PFSK-1 (cell line): ENCODE measurements around the gene IBTK.

Experiments used
- FOXP2 ChIP-seq: optimal IDR thresholded peaks from 2 replicates; pipeline ENCODE3; 2011; ENCODE audit warnings: borderline replicate concordance, control low read depth, inconsistent platforms; ENCODE audit not compliant: insufficient read depth; ENCODE audit errors: extremely low read length, extremely low read depth
- POLR2AphosphoS5 ChIP-seq: IDR thresholded peaks from 2 replicates; pipeline ENCODE4 v1.6.1; 2012; ENCODE audit warnings: low read depth, mild to moderate bottlenecking, control low read depth, low read length, moderate library complexity
- REST ChIP-seq, 2 experiments: IDR thresholded peaks; 2 replicates each; pipeline versions ENCODE4 v1.6.1 to v1.8.0; 2011 to 2012; ENCODE audit warnings: low read depth in 2 of 2, low read length in 2 of 2, control low read depth in 1 of 2, inconsistent platforms in 1 of 2, mild to moderate bottlenecking in 1 of 2, moderate library complexity in 1 of 2; ENCODE audit not compliant: insufficient read depth in 1 of 2
- SIN3A ChIP-seq: IDR thresholded peaks from 2 replicates; pipeline ENCODE4 v1.6.1; 2012; ENCODE audit warnings: mild to moderate bottlenecking, low read length, moderate library complexity, borderline replicate concordance; ENCODE audit not compliant: insufficient read depth
- TAF1 ChIP-seq: IDR thresholded peaks from 2 replicates; pipeline ENCODE4 v1.6.1; 2012; ENCODE audit warnings: low read length, control low read depth, borderline replicate concordance; ENCODE audit not compliant: insufficient read depth

The IBTK gene

GRCh38 chr6:82273295-82273694 is 25.8 kb upstream of the IBTK start:
- no peak for TF ChIP-seq SIN3A
- no peak for TF ChIP-seq REST (IDR thresholded peaks at IDR 0.05; ENCODE audit: insufficient read depth in 1 of 2, low read depth in 2 of 2, low read length in 2 of 2)
- TF ChIP-seq POLR2AphosphoS5: no peak
- no peak for TF ChIP-seq FOXP2
- no peak for TF ChIP-seq TAF1

- TF ChIP-seq TAF1 (no peak), FOXP2 (no peak), POLR2AphosphoS5 (no peak), REST (IDR thresholded peaks at IDR 0.05; ENCODE audit: insufficient read depth in 1 of 2, low read depth in 2 of 2, low read length in 2 of 2) (no peak), SIN3A (no peak)
Observed at GRCh38 chr6:82270881-82271635, 23.5 kb upstream of the IBTK start.

- TF ChIP-seq POLR2AphosphoS5 (no peak), SIN3A (no peak), TAF1 (no peak), REST (IDR thresholded peaks at IDR 0.05; ENCODE audit: insufficient read depth in 1 of 2, low read depth in 2 of 2, low read length in 2 of 2) (no peak), FOXP2 (no peak)
Observed at GRCh38 chr6:82268301-82268846, 20.8 kb upstream of the IBTK start.

- no peak for TF ChIP-seq POLR2AphosphoS5
Observed at GRCh38 chr6:82264824-82265223, 17.3 kb upstream of the IBTK start.

GRCh38 chr6:82264321-82264720 is 16.8 kb upstream of the IBTK start:
- TF ChIP-seq SIN3A (no peak), REST (IDR thresholded peaks at IDR 0.05; ENCODE audit: insufficient read depth in 1 of 2, low read depth in 2 of 2, low read length in 2 of 2) (no peak), POLR2AphosphoS5 (no peak), TAF1 (no peak), FOXP2 (no peak)
